VCaP (cell line): Measurements from ENCODE around the gene SURF6.

ENCODE experiments used
- H3K27ac ChIP-seq: fragments of 450-650 bp; 2 replicates; pipeline ENCODE4 v1.5.1; 2017
- TF ChIP-seq, protein P1 (sequence below): fragments of 450-650 bp; conservative IDR thresholded peaks from 2 replicates; pipeline ENCODE4 v1.5.1; 2017; ENCODE audit warnings: mild to moderate bottlenecking, moderate library complexity

SURF6 gene

GRCh38 chr9:133340916-133341315, 4.9 kb upstream of the SURF6 start:
- H3K27ac ChIP-seq, result no peak overlapping the region
- TF ChIP-seq, protein P1, sequence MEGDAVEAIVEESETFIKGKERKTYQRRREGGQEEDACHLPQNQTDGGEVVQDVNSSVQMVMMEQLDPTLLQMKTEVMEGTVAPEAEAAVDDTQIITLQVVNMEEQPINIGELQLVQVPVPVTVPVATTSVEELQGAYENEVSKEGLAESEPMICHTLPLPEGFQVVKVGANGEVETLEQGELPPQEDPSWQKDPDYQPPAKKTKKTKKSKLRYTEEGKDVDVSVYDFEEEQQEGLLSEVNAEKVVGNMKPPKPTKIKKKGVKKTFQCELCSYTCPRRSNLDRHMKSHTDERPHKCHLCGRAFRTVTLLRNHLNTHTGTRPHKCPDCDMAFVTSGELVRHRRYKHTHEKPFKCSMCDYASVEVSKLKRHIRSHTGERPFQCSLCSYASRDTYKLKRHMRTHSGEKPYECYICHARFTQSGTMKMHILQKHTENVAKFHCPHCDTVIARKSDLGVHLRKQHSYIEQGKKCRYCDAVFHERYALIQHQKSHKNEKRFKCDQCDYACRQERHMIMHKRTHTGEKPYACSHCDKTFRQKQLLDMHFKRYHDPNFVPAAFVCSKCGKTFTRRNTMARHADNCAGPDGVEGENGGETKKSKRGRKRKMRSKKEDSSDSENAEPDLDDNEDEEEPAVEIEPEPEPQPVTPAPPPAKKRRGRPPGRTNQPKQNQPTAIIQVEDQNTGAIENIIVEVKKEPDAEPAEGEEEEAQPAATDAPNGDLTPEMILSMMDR, result no peak

- TF ChIP-seq, protein P1, result no peak
- H3K27ac ChIP-seq, result no peak overlapping the region
Measured at GRCh38 chr9:133340256-133340655, 4.3 kb upstream of the SURF6 start.

- H3K27ac ChIP-seq, result no peak overlapping the region
- TF ChIP-seq, protein P1, result no peak
Measured at GRCh38 chr9:133339641-133340040, 3.7 kb upstream of the SURF6 start.

- peak overlapping the region; percentile 96 for H3K27ac ChIP-seq
Measured at GRCh38 chr9:133334888-133335287, 1.1 kb downstream of the SURF6 start.

GRCh38 chr9:133334161-133334560, 1.8 kb downstream of the SURF6 start:
- peak overlapping the region; percentile 96; the same call in 1 of the 2 replicates for H3K27ac ChIP-seq
- TF ChIP-seq, protein P1, result no peak

GRCh38 chr9:133333566-133333965, 2.4 kb downstream of the SURF6 start:
- H3K27ac ChIP-seq, result no peak overlapping the region
- TF ChIP-seq, protein P1, result no peak

DNA sequence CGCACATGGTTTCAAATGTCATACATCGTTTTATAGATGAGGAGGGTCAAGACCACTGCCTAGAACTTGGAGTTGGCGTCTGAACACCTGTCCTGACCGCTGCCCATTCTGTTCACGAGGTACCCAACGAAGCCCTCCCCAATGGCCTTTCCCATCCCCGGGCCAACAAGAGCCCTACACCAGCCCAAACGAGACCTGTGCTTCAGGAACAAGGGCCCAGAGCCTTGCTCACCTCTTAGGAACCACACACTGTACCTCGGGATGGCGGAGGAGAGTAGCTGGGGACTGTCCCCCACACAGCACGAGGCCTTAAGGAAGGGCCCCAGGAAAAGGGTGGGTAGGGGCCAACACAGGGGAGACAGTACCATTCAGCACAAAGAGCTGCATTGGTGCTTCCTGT, 3.0 kb downstream of the SURF6 start:
- TF ChIP-seq, protein P1, result no peak
- no peak overlapping the region for H3K27ac ChIP-seq

GRCh38 chr9:133332381-133332730, 3.6 kb downstream of the SURF6 start:
- TF ChIP-seq, protein P1, result no peak
- H3K27ac ChIP-seq, result no peak overlapping the region
